NCI-H2196 (cell line): ENCODE results near the gene DAG1.
A peak's percentile ranks its signal among the peaks of the same experiment; 100 is the strongest.

Source experiments
- DNase-seq: peaks from one replicate; lab custom pipeline; 2025; ENCODE audit not compliant: unreplicated experiment; lab: John Stamatoyannopoulos, UW

DAG1 gene

GRCh38 chr3:49552087-49552486 is 82.0 kb downstream of the DAG1 start:
- no peak for DNase-seq

DNA sequence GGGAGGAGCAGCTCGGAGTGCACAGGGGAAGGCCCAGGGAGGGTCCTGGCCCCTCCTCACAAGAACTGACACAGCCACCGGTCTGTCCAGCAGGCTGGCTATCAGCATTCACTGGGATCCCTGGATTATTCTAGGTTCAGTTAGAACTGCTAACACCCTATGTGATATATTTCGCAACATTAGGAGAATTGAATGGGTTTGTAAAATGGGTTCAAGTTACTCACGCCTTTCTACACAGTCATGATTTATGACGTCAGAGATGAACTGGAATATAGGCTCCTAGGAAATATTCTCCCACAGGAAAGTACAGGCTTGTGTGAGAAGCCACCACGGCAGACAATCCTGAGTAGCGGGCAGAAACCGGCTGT is 83.2 kb downstream of the DAG1 start:
- no peak for DNase-seq

GRCh38 chr3:49553692-49554632 is 83.9 kb downstream of the DAG1 start, which contains the start of gene BSN:
Gene BSN, plus strand, starts transcription at chr3:49554477. Its CDS starts 126 bp downstream, at chr3:49554603.
- DNase-seq, result peak; percentile 83

- DNase-seq, result no peak
Measured at GRCh38 chr3:49554633-49555265, 84.7 kb downstream of the DAG1 start.

DNA sequence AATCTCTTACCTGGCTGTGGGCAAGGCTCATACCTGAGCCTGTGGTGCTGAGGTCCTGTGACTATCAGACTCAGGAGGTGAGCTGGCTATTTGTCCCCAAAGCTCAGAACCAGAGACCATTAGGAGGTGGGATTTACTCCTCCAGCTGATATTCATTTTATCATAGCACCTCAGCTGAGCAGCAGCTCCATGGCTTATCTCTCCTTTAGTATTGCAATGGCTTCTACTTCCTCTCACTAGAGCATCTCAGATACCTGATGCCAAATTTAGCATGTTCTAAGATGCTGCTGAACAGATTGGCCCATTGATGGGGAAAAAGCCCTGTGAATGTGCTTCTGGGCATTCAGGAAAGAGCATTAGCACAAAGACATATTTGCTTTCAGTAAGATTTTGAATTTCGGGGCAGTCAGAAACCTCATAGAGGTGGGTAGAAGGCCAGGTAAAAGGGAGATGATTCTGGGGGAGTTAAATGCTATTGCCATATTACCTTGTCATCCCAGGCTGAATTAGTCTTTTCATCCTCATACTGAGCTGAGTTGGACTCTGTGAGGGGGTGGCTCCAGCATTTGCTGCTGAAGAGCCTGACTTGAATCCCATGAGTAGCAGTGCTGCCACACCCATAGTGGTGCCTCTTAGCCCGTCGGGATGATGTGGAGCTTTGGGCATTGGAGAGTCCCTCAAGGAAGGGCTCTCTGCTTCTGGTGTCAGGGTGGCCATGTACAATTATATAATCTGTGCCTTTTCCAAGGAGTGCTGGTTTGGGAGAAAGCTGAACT is 86.6 kb downstream of the DAG1 start:
- no peak for DNase-seq

- DNase-seq, result no peak
Measured at GRCh38 chr3:49563040-49563578, 93.0 kb downstream of the DAG1 start.

DNA sequence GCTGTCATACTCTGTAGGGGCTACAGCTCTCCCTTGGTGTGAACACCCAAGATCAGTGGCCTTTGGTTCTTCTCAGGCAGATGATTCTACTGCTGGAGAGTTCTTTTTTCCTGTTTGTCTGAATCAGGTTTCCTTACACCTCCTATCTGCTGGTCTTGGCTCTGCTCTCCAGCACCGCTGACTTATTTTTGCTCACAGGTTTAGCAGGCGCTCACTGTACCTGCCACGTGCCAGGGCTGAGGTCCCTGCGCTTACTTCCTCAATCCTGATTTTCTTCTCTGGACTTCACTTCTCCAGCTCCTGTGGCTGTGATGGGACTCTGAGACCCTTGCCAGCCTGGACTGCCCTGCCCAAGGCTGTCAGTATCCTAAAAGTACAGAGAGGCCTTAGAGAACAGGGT is 93.7 kb downstream of the DAG1 start:
- DNase-seq, result no peak

DNA sequence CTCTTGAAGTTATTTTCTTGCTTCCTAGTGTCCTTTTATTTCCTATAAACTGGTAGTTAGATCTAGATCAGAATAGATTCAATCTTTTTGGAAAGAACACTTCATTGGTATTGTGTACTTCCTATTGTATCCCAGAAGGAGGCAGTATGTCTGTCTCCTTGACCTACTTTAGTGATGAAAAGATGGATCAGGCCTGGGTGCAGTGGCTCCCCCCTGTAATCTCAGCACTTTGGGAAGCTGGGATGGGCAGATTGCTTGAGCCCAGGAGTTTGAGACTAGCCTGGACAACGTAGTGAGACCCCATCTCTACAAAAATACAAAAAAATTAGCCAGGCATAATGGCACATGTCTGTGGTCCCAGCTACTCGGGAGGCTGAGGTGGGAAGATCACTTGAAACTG is 96.2 kb downstream of the DAG1 start:
- DNase-seq, result no peak

DNA sequence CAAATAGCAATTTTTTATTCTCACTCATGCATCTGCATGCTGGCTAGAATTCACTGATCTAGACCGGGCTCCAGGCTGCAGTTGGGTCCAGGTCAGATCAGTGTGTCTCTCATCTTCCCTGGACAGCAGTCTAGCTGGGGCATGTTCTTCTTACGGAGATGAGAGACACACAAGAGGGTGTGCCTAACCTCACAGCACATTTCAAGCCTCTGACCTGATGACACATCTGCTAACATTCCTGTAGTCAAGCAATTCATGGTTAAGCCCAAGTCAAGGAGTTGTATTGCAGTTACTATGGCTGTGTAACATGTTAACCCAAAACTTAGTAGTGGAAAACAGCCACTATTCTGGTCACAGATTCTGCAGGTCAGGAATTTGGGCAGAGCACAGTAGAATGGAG is 97.3 kb downstream of the DAG1 start:
- DNase-seq, result no peak

DNA sequence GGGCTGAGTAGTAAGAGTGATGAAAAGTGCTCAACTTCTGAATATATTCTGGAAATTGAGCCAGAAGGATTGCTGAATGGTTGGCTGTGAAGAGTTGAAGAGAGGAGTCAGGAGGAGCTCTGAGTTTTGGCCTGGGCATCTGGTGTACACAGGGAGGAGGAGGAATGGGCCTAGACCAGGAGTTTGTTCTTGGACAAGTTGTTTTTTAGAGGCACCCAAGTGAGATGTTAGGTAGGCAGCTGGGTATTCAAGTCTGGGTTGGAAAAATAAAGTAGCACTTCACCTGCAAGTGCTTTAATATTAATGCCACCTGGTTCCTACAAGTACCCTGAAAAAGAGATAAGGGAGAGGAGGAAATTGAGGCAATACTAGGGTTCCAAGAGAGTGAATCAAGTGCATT is 98.9 kb downstream of the DAG1 start:
- no peak for DNase-seq

DNA sequence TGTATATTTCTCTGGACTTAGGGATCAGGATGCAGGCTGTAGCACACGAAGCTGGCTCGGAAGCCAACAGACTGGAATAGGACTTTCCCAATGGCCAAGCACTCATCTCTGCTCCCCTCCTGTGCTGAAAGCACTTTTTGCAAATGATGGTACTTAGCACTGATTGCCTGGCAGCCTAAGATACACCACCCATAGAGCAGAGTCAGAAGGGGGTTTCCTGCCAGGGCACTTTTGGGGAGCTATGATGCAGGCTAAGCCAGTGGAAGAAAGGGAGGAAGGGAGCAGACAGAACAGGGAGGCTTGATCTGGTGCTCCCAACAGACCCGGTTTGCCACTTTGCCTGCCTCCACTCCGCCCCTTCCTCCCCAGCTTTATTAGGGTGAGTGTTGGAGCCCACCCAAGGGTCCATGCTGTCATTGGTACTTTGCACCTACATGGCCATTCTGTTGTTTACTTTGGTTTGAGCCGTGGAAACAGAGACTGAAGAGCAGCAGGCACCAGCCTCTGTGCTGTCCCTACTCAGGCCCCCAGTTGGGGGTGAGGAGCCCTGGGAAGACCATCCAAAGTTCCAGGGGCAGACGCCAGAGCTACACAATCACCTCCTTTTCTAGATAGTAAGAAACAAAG is 100.1 kb downstream of the DAG1 start:
- no peak for DNase-seq

- no peak for DNase-seq
Measured at GRCh38 chr3:49582177-49582576, 112.1 kb downstream of the DAG1 start.
